Islet of Langerhans (tissue), 1 donor: ENCODE measurements around the gene PRPS1.
"Not testable (repeated sequence)": the region's sequence is repeated elsewhere in the genome, so short reads cannot be mapped to it uniquely, and the experiment has no call there.

ENCODE experiments used
- FAIRE-seq: peaks from one replicate; lab custom pipeline; 2011; peaks lifted over from hg19 to GRCh38; lab: Jason Lieb, UNC

PRPS1 gene

DNA sequence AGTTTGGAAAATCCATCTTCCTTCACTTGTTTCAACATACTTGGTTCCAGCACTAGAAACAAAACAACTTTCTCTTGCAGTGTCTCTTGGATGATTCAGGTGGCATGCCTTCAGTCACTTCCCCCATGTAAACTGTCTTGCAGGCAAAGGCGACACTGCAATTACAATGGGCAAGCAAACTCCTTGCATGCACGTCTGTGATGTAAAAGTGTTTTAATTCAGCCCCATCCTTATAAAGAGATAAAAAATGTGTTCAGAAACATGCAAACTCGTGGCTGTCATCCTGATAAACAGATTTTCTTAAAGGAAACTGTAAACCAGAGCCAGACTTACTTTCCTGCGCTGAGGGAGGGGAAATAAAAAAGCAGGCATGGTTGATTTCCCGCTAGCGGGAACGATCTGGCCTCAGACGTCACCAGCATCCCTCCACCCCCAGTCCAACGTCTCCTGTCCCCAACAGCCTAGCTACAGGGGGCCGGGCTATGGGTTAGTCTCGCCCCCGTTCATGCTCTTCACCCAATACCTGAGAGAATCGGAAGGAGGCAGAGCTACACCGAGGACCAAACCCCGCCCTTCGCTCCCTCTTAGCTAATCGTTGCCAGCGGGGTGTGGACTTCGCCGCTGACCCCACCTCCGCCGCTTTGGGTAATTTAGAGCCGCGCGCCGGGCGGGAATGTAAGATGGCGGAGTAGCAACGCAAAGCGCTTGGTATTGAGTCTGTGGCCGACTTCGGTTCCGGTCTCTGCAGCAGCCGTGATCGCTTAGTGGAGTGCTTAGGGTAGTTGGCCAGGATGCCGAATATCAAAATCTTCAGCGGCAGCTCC lies at the start of gene PRPS1:
Gene PRPS1 (plus strand): TSS at position 673 of the 824 bp plus-strand sequence. CDS start 119 bp downstream, at position 792.
- FAIRE-seq: peak; percentile 5

DNA sequence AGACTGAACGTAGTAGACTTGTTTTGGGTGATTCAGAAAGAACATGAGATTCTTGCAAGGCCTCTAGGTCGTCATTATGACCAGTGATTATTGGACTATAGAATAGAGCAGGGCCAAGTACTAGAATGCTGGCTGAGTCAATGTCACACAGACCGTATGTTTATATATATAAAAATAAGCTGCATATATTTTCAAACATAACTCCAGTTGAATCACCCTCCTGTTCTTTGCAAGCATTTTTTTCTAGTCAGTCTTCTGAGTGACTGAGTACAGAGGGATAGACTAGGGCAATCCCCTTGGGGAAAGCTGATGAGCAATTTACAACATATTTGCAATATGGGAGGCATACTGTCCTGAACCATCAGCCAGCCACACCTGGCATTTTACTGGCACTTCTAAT lies 48.4 kb upstream of the PRPS1 start:
- FAIRE-seq: no peak

DNA sequence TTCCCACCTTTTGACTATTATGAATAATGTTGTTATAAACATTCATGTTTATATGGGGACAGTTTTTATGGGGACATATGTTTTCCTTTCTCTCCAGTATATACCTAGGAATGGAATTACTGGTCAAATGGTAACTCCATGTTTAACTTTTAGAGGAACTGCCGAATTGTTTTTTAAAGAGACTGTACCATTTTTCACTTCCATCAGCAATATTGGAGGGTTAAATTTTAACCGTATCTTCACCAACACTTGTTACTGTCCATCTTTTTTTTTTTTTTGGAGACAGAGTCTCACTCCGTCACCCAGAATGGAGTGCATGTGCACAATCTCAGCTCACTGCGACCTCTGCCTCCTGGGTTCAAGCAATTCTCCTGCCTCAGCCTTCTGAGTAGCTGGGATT lies 46.4 kb upstream of the PRPS1 start:
- no peak for FAIRE-seq

DNA sequence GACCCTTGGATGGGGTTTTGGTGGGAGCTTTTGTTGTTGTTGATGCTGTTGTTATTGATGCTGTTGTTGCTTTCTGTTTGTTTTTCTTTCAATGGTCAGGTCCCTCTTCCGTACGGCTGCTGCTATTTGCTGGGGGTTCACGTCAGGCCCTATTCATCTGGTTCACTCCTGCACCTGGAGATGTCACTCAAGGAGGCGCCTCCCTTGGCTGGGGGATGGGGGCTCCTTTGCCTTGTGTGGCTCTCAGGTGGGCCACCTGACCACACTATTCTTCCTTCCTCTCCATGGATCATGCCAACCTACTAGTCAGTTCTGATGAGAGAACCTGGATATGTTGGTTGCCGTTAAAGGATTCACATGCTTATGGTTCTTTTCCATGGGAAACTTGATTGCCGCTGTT lies 39.1 kb upstream of the PRPS1 start:
- FAIRE-seq: no peak

DNA sequence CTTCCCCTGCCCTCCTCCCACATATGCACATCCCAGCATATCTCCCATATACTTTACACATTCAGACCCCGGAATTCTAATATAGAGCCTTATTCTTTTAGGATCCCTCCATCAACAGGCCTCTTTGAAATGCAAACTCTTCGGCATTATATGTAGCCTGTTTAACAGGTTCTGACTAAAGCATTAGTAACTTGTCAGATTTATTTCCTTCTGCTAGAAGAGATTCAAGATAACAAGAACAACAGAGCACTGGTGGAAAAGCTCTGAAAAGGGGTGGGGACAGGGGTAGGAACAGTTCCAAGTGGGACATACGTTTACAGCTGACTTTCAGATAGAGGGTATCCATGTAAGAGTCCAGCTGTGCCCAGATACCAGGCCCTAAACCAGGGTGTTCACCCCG lies 31.7 kb upstream of the PRPS1 start:
- FAIRE-seq: no peak

DNA sequence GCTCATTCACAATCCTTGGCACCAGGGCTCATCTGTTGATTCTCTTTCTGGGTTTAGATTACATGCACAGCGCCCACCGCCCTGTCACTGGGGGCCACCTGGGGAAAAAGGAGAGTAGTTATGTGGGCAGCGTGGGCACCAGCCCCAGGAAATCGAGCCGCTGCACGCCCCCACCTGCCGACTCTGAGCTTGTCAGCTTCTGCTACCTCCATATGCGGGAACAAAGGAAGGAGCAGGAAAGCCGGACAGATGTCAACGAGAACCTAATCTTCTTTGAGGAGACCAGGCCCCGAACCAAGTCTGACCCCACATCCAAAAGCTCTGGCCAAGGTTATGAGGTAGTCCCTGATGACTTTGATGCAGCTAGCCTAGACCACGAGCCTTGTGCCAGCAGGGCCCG lies 31.0 kb upstream of the PRPS1 start:
- no peak for FAIRE-seq

DNA sequence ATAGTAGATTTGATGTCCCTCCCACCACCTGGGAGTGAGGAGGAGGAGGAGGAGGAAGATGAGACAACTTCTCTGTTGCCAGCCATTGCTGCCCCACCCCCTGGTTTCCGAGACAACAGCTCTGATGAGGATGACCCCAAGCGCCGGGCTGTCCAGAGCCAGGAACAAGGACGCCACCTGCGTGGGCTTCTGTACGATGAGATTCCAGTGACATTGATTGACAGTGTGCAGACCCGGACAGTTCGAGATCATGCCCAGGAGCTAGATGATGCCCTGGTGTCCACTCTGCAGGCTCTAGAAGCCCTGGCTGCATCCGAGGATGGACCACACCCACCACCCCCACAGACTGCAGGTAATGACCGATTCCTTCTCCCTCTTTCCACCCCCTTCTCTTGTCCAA lies 30.5 kb upstream of the PRPS1 start:
- FAIRE-seq: no peak

DNA sequence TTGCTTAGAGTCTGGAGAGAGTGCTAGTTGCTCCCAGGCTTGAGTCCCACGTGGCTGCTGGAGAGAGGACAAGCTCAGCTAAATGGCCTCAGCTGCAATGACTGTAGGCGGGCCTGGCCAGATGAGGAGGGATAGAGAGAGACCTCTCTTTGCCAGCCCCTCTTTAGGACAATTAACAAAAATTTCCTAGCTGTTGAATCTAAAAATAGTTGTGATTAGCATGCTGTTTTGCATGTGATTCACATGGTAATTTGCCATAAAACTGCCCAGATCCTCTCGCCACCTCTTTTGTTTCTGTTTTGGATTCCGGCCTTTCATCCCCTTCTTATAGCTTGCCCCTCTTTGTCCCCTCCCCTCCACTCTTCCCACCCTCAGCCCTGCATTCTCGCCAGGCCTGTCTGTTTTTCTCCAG lies 28.9 kb upstream of the PRPS1 start:
- no peak for FAIRE-seq

DNA sequence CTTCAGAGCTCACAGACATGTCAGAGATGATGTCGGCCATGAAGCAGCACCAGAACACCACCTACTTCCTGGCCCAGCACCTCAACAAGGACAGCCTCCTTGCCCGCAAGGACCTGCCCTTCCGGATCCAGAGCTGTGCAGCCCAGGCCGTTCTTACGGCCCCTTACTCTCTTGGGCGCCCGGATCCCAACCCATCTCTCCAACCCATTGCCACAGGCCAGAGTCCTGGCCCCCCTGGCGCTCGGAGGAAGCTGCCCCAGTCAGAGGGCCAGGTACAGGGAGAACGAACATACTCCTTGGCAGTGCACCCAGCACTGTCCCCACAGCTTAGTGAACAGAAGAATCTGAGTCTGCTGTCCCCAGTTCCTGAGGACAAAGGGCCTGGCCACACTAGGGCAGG lies 27.9 kb upstream of the PRPS1 start:
- FAIRE-seq: no peak

DNA sequence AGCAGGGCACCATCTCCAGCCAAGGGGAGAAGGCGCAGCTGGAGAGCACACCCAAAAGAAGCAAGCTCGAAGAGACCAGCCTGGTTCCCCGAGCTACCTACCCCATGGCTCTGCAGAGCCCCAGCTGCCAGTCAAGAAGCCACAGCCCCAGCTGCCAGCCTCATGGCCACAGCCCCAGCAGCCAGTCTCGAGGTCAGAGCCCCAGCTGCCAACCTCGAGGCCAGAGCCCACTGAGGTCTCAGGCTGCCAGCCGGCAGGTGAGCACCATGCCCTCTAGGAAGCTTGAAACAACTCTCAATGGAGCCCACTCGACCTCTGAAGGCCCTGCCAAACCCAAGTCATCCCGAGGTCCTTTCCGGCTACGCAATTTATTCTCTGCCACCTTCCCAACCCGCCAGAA lies 27.0 kb upstream of the PRPS1 start:
- FAIRE-seq: no peak

DNA sequence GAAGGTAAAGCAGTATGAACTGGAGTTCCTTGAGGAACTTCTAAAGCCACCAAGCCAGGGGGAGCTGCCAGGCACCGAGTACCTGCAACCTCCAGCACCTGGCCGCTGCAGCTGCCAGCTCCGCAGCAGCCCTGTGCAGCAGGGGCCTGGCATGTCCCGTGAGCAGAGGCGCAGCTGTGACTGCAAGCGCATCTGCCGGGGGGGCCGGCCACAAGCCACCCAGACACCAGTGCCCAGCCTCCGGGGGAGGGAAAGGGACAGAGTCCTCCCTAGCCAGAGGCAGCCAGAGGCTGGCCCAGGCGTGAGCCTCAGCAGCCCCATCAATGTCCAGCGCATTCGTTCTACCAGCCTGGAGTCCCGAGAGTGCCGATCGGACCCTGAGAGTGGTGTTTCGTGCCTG lies 26.6 kb upstream of the PRPS1 start:
- no peak for FAIRE-seq

DNA sequence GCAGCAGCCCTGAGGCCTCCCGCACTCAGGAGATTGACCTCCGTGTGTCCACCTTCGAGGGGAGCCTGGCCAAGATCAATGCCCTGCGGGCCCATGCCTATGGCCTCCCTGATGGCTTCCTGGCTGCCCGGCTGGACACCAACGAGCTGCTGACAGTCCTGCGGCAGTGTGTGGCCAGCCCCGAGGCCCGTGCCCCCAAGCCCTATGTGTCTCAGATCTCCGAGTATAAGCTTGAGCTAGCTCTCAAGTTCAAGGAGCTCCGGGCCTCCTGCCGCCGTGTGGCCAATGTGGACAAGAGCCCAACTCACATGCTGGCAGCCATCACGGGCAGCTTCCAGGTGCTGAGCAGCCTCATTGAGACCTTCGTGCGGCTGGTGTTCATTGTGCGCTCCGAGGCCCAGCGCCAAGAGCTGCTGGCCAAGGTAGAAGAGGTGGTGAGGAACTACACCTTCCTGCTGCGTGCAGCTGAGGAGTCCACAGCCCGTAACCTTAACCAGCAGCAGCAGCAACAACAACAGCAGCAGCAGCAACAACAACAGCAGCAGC lies 25.5 kb upstream of the PRPS1 start:
- no peak for FAIRE-seq

DNA sequence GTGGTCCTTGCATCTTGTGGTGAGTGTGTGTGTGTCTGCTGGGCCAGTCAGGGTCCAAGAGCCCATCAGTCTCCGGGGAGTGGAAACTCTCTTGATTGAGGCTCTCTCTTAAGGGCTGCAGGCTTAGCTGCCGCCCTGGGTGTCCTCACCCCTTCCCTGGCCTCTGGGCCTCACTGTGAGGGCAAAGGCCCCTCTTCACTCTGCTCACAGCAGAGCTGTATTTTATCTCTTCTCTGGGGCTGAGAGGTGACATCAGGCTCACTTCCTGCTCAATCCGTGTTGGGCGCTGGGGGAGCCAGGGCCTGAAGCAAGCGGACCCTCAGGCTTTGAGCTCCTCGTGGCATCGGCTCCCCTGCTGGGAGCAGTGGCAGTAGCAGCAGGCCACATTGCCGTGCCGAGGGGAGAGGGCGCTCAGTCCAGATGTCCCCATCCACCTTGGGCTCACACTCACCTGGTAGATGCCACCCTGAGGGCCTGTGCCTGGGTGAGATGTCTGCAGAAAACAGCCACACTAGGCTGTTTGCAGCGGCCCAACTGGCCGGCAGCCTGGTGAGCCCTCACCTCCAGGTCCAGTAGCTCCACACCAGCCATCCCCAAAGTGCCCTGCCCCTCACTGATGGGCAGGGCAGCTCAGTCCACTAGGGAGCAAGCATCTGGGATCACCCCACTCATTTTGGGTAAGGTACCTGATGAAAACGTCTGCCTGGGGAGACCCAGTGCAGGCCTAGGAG lies 24.7 kb upstream of the PRPS1 start:
- FAIRE-seq: no peak

DNA sequence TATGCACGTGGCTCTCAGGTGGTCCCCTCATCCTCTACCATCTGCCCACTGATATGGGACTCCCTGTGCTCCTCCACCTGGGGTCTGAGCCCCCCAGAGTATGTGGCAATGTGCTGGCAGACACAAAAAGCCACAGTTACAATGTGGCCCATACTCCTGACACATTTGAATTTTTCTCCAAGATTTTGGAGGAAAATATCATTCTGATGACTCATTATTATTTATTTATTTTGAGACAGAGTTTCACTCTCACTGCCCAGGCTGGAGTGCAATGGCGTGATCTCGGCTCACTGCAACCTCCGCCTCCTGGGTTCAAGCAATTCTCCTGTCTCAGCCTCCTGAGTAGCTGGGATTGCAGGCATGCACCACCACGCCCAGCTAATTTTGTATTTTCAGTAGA lies 19.2 kb upstream of the PRPS1 start:
- FAIRE-seq: not testable (repeated sequence)

DNA sequence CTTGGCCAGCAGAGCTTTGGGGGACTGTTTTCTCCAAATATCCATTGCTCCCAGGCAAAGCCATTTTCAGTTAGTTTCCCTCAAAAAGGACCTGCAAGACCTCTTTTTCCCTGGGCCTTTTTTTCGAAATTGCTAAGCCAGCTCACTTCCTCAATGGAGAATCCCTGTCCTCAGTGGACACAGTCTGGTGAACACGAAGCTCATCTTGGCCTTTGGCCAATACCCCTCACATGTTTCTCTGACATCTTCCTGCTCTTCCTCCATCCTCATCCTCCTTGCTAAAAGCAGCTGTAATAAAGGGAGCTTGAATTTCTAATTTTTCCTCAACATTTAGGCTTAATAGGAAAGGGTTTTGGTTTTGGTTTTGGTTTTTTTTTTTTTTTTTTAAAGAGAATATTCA lies 17.6 kb upstream of the PRPS1 start:
- FAIRE-seq: no peak

DNA sequence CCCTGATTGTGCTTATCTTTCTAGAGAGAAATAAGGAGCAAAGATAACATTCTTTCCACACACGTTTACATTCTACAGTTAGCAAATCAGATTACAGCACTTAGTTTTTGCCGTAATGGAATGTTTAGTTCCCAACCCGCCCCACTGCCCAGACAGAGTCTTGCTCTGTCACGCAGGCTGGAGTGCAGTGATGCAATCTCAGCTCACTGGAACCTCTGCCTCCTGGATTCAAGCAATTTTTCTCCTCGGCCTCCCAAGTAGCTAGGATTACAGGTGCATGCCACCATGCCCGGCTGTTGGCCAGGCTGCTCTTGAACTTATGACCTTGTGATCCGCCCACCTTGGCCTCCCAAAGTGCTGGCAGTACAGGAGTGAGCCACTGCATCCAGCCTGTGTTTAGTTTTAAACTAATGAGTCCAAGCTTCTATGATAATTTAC lies 8.4 kb upstream of the PRPS1 start:
- no peak for FAIRE-seq

DNA sequence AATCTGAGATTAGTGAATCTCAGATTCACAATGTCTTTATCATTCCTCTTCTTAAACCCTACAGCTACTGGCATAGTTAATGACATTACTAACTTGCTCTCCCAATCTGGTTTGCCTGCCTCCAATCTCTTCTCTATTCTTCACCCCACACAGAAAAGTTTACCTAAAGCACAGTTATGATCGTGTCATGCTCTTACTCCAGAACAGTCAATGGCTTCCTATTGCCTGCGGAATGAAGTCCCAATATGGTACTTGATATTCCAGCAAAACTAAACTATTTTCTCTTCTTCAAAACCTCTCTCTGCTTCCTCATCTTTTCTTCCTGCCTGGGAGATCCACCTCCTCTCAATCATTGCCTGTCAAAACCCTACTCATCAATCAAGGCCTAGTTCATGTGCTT lies 3.4 kb upstream of the PRPS1 start:
- FAIRE-seq: no peak

DNA sequence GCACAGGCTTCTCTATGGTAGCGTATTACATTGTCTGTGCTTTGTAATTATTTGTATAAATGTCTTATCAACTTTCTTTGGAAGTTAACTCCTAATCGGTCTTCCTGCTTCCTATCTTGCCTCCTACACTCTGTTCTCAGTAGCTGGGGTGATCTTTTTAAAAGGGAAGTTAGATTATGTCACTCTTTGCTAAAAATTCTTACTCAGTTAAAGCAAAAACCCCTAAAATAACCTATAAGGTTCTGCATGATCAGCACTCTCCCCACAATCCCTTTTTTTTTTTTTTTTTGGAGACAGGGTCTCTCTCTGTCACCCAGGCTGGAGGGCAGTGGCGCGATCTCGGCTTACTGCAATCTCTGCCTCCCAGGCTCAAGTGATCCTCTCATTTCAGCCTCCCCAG lies 2.6 kb upstream of the PRPS1 start:
- FAIRE-seq: no peak

DNA sequence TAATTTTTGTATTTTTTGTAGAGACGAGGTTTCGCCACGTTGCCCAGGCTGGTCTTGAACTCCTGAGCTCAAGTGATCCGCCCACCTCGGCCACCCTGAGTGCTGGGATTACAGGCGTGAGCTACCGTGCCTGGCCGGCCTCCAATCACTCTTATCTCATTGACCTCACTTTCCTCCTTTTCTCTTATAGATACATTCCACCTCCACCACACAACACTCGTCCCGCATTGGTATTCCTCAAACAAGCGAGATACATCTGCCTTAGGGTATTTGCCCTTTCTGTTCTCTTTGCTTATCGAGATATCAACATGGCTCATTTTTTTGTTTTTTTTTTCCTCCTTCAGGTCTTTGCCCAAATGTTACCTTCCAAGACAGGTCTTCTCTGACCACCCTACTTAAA lies 1.8 kb upstream of the PRPS1 start:
- FAIRE-seq: no peak

DNA sequence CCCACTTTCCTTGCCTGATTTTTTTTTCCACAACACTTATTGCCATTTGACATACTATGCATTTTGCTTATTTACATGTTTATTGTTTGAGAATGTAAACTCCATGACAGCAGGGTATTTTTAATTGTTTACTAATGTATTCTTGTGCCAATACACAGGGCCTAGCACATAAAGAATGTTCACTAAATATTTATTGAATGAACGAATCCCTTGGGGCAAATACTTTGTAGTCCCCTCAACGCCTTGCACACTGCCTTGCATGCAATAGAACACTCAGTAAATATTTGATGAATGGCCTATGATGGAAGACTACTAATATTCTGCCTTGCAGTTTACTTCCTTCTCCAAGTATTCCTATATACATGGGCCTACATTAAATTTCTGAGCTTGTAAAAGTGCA lies 1.4 kb upstream of the PRPS1 start:
- FAIRE-seq: no peak

DNA sequence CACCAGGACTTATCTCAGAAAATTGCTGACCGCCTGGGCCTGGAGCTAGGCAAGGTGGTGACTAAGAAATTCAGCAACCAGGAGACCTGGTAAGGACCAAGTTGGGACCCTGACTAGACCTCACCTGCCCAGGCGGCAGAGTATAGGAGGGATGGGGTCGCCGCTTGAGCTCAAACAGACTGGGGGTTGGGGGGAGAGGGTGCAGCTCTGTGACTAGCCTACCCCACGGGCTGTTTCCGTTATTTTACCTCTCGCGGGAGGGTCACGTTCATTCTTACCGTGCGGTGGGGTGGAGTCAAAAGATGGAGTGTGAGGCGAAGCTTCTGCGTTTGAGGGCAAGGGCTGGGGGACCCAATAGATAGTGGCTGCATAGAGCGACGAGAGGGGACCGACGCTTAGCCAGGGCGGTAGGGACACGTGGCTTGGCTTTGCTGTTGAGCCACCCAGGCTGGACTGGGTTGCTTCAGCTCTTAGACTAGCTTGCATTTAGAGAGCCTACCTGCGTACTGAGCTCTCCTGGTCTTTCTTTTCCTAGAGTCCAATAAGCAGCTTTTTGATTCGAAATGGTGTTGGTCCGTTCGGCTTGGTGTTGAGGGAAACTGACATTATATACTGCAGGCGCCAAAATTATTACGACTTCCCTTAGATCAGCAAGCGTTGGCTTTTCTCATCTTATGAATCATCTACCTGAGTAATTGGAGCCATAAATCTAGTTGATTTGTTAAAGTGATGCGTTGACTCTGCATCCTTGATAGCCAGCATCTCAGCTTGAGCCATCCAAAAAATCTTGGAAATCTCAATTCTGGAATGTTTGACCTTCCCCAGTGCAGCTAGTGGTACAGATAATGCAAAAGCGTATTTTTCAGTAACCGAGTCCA lies 591 bp downstream of the PRPS1 start:
- FAIRE-seq: no peak

DNA sequence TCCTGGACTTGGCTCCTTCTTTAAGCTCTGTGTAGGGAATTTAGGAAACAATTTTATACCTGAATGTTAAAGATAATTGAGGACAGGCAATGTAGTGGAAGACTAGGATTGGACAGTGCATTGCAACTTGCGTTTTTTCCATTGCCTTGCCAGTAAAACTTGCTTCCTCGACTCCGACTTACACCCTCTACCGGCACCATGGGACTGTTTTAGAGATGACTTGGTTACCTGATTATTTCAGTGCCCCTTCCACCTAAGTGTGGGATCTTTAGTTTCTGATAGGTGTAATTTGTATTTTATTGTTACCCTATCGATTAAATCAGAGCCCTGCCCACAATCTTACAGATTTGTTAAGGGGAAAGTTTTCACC lies 1.2 kb downstream of the PRPS1 start:
- FAIRE-seq: no peak
